ENCODE measurements around the gene PRR19. TPM values are rescaled to one million over a fixed set of nuclear protein-coding genes. Genes with fewer than 3 reads are reported as not detected.
A peak's percentile ranks its signal among the peaks of the same experiment; 100 is the strongest.

The PRR19 gene
- total and polyA plus RNA-seq, 8 donors: 0.68 to 0.98 TPM; not detected in 6

DNA sequence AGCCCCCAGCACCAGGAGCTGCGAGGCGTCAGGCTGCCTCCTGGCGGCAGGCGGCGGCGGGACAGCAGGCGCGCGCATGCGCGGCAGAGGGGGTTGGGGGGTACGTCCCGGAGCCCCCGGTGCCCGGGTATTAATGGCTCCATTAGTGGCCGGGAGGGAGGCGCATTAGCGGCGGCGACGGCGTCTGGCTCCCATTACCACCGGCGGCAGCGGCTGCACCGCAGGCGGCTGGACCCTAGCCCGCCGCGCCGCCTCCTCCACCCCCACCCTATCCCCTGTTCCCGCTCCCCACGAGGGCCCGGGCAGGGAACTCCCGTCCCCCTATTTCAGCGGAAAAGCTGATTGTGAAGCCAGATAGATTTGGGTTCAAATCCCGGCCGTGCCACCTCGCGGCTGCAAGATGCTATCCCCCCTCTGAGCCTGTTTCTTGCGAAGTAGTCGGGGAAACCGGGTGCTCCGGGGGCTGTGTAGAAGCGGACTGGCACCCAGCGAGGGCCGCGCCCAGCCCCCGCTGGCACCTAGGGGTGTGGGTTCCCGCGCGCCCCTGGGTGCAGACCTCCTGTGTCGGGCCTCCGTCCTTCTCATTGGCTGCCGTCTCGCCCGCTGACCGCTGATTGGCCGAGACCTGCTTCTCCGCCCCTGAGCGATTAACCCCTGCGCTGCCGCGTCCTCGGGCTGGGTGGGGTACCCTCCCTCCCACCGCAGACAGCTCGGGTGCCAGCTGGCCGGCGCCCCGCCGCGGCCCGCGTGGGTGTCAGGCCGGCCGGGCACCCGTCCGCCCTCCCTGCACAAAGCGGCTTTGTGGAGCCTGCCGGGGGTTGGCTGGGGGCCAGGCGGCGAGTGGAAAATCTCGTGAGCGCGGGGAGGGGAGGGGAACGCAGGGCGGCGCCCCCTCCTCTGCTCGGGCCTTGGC lies 21.8 kb upstream of the PRR19 start:
- DNase-seq: peak; percentile 88 to 97
- TF ChIP-seq, protein P1, sequence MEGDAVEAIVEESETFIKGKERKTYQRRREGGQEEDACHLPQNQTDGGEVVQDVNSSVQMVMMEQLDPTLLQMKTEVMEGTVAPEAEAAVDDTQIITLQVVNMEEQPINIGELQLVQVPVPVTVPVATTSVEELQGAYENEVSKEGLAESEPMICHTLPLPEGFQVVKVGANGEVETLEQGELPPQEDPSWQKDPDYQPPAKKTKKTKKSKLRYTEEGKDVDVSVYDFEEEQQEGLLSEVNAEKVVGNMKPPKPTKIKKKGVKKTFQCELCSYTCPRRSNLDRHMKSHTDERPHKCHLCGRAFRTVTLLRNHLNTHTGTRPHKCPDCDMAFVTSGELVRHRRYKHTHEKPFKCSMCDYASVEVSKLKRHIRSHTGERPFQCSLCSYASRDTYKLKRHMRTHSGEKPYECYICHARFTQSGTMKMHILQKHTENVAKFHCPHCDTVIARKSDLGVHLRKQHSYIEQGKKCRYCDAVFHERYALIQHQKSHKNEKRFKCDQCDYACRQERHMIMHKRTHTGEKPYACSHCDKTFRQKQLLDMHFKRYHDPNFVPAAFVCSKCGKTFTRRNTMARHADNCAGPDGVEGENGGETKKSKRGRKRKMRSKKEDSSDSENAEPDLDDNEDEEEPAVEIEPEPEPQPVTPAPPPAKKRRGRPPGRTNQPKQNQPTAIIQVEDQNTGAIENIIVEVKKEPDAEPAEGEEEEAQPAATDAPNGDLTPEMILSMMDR (IDR thresholded peaks at IDR 0.05): peak in 5 of 7 experiments; percentile 70 to 95 (median 84)
- TF ChIP-seq POLR2AphosphoS5 (IDR thresholded peaks at IDR 0.05) (peak; percentile 7 to 74 (median 62)), EP300 (IDR thresholded peaks at IDR 0.05) (no peak), POLR2A (IDR thresholded peaks at IDR 0.05) (peak in 1 of 4 donors; percentile 9)
- Histone ChIP-seq H3K9me3 (no peaks in the 10 kb centered on the region), H3K27me3 (no peaks in the 10 kb centered on the region), H3K4me1 (peaks cover 72 to 92% (median 88%) of the 10 kb centered on the region in 4 donors), H3K36me3 (peaks cover 0 to 10% (median 8%) of the 10 kb centered on the region in 4 donors), H3K4me3 (peak overlapping the region; percentile 71 to 91 (median 82)), H3K27ac (peak overlapping the region; percentile 93 to 100 (median 95))
- intact Hi-C loops (cut with DNase I; ENCODE audit: low total_unique reads): no loop called here
- WGBS, 5 donors: 0 to 1% (median 1%) methylated on average over 30 to 89 of the region's 89 CpGs

DNA sequence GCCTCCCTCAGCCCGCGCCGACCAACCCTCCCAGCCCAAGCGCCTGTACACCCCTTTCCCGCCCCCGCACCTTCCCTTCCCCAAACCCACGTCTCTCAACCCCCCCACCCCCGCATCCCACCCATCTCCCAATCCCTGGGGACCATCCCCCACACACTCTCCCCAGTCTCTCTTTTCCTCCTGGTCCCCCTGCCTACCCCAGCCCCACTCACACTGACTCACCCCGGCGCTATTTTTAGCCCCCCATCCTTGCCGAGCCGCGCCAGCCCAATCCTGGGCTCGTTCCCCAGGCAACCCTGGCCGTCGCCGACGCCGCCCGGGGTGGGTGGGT lies 21.2 kb upstream of the PRR19 start:
- intact Hi-C loops (cut with DNase I; ENCODE audit: low total_unique reads): no loop called here
- H3K27me3 ChIP-seq: no peaks in the 10 kb centered on the region
- no peak for DNase-seq
- peaks cover 77 to 92% (median 88%) of the 10 kb centered on the region in 4 donors for H3K4me1 ChIP-seq
- H3K27ac ChIP-seq: peak overlapping the region; percentile 93 to 100 (median 95)
- TF ChIP-seq, protein P1 (IDR thresholded peaks at IDR 0.05): peak in 1 of 7 experiments; percentile 12
- no peak for TF ChIP-seq POLR2A (IDR thresholded peaks at IDR 0.05)
- H3K9me3 ChIP-seq: no peaks in the 10 kb centered on the region
- H3K36me3 ChIP-seq: peaks cover 0 to 8% (median 3%) of the 10 kb centered on the region in 4 donors
- WGBS, 5 donors: 0 to 1% (median 1%) methylated on average over 18 to 20 of the region's 20 CpGs
- H3K4me3 ChIP-seq: peak overlapping the region; percentile 71 to 91 (median 82)

DNA sequence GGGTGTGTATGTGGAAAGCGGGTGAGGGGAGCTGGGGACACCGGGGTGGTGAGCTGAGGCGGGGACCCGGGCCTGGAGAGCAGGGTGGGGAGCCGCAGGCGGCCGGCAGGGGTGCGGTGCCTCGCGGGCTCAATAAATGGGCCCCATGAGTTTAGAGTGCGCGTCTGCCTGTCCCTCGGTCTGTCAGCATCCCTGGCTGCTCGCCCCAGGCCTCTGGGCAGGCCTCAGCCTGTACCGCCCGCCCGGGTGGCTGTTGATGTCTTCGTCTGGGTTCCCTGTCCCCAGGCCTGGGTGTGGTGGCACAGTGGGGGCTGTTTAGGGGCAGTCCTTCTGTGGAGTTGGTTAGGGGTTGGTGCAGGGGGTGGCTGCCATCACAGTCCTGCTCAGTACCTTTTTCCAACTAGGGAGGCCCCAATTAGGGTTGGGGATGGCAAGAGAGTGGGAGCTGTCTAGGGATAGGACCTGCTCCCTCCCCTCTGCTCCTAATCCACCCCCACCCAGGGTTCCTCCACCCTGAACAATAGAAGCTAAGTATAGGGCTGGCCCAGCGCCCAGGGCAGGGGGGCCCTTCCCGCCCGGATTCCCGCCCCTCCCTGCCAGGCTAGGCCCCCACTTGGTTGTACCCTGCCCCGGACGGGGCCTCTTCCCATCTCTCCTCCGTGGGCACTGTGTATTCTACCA lies 20.6 kb upstream of the PRR19 start:
- intact Hi-C loops (cut with DNase I; ENCODE audit: low total_unique reads): no loop called here
- H3K4me1 ChIP-seq: peaks cover 77 to 92% (median 88%) of the 10 kb centered on the region in 4 donors
- 5 to 15% (median 7%) methylated on average over 11 to 25 of the region's 25 CpGs for WGBS, 5 donors

More for the DNA sequence above, 20.6 kb upstream of the PRR19 start:
- TF ChIP-seq POLR2A (IDR thresholded peaks at IDR 0.05) (peak in 1 of 4 donors; percentile 15), POLR2AphosphoS5 (IDR thresholded peaks at IDR 0.05) (no peak), EP300 (IDR thresholded peaks at IDR 0.05) (no peak)
- TF ChIP-seq, protein P1 (IDR thresholded peaks at IDR 0.05): no peak
- H3K27ac ChIP-seq: peak overlapping the region; percentile 93 to 100 (median 95)
- H3K9me3 ChIP-seq: no peaks in the 10 kb centered on the region
- peak in 1 of 2 donors; percentile 83 for DNase-seq
- peaks cover 0 to 6% (median 2%) of the 10 kb centered on the region in 4 donors for H3K36me3 ChIP-seq
- peak overlapping the region; percentile 71 to 91 (median 82) for H3K4me3 ChIP-seq
- no peaks in the 10 kb centered on the region for H3K27me3 ChIP-seq

Data from stomach (tissue), 9 donors.